ENCODE measurements around the gene GCK. TPM values are rescaled to one million over a fixed set of nuclear protein-coding genes. Genes with fewer than 3 reads are reported as not detected.

The GCK gene
- total RNA-seq, 1 experiment from 2014 or later = not detected

DNA sequence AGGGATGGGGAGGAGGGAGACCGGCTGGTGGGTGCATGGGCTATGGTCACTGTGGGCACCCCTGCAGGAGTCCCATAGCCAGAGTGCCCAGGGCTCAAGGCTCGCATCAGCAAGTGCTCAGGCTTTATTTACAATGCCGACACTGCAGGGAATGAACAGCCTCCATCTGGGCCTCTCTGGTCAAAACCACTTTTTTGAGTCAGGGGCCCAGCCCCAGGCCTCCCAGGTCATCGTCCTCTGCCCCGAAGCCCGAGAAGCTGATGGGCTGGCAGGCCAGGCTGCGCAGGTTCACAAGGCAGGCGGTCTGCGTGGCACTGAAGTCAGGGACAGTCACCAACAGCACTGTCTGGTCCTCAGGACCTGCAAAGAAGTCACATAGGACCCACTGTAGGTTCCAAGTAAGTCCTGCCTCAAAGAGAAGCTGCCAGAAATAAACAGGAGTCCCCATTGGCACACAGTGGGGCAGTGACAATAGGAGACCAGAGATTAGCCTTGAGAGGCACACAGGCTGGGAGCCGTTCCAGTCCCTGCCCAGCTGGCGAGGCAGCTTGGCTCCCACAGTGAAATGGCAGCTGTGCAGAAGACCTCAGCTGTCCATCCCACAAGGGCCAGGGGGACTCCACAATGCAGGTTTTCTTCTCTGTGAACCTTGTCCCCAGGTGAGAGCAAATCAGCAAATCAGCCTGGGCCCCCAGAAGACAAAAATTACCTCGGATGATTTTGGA lies 74.5 kb downstream of the GCK start:
- Histone ChIP-seq H3K79me2 (ENCODE audit: low read length) (peaks cover 5% of the 10 kb centered on the region), H3K4me3 (ENCODE audit: low read length) (no peak overlapping the region), H3K27ac (ENCODE audit: low read length) (no peak overlapping the region), H3K36me3 (ENCODE audit: low read depth, low read length) (peaks cover 10% of the 10 kb centered on the region), H3K9ac (ENCODE audit: low read length) (no peak overlapping the region), H4K20me1 (ENCODE audit: low read length) (no peaks in the 10 kb centered on the region), H2AFZ (ENCODE audit: low read length) (no peak overlapping the region), H3K9me2 (replicated peaks; ENCODE audit: low read length) (no peaks in the 10 kb centered on the region), H3K9me3 (ENCODE audit: low read length) (no peaks in the 10 kb centered on the region), H3K4me1 (ENCODE audit: insufficient read depth, low read length) (no peaks in the 10 kb centered on the region; the same call in 1 of the 2 replicates), H3F3A (ENCODE audit: low read length, unreplicated experiment) (no peaks in the 10 kb centered on the region), H3K27me3 (ENCODE audit: low read length) (no peaks in the 10 kb centered on the region), H3K4me2 (ENCODE audit: low read length) (no peak overlapping the region)
- intact Hi-C loops (cut with micrococcal nuclease) = no loop called here
- ATAC-seq = no peak
- TF ChIP-seq CTCF (conservative IDR thresholded peaks at IDR 0.05; ENCODE audit: low read depth, low read length) = no peak
- POLR2A ChIA-PET (ENCODE audit: unreplicated experiment) = no interaction called here
- no peak for DNase-seq
- no TSS peak for BruUV-seq (replicated peaks)
- CTCF ChIA-PET = no interaction called here

DNA sequence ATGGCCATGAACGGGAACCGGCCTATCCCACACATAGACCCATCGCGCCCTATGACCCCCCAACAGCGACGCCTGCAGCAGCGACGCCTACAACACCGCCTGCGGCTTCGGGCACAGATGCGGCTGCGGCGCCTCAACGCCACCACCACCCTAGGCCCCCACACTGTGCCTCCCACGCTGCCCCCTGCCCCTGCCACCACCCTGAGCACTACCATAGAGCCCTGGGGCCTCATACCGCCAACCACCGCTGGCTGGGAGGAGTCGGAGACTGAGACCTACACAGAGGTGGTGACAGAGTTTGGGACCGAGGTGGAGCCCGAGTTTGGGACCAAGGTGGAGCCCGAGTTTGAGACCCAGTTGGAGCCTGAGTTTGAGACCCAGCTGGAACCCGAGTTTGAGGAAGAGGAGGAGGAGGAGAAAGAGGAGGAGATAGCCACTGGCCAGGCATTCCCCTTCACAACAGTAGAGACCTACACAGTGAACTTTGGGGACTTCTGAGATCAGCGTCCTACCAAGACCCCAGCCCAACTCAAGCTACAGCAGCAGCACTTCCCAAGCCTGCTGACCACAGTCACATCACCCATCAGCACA lies 75.4 kb downstream of the GCK start:
- CTCF ChIA-PET = no interaction called here
- intact Hi-C loops (cut with micrococcal nuclease) = no loop called here
- H3K9me2 ChIP-seq (replicated peaks; ENCODE audit: low read length) = no peaks in the 10 kb centered on the region
- TF ChIP-seq CTCF (conservative IDR thresholded peaks at IDR 0.05; ENCODE audit: low read depth, low read length) (no peak), EZH2phosphoT487 (IDR thresholded peaks at IDR 0.05; ENCODE audit: borderline replicate concordance, low read length) (no peak)
- no peak for DNase-seq
- no peak for ATAC-seq
- H3K9ac ChIP-seq (ENCODE audit: low read length) = no peak overlapping the region
- H3K4me3 ChIP-seq (ENCODE audit: low read length) = no peak overlapping the region
- POLR2A ChIA-PET (ENCODE audit: unreplicated experiment) = no interaction called here
- H3K9me3 ChIP-seq (ENCODE audit: low read length) = no peaks in the 10 kb centered on the region
- no peaks in the 10 kb centered on the region for H3K27me3 ChIP-seq (ENCODE audit: low read length)
- H2AFZ ChIP-seq (ENCODE audit: low read length) = no peak overlapping the region
- no peak overlapping the region for H3K27ac ChIP-seq (ENCODE audit: low read length)
- peaks cover 10% of the 10 kb centered on the region for H3K36me3 ChIP-seq (ENCODE audit: low read depth, low read length)
- BruUV-seq (replicated peaks) = no TSS peak
- H3K79me2 ChIP-seq (ENCODE audit: low read length) = no peaks in the 10 kb centered on the region
- no peaks in the 10 kb centered on the region for H3F3A ChIP-seq (ENCODE audit: low read length, unreplicated experiment)
- no peak overlapping the region for H3K4me2 ChIP-seq (ENCODE audit: low read length)
- no peaks in the 10 kb centered on the region for H4K20me1 ChIP-seq (ENCODE audit: low read length)
- no peaks in the 10 kb centered on the region for H3K4me1 ChIP-seq (ENCODE audit: insufficient read depth, low read length)

GRCh38 chr7:44112997-44113763 lies 76.1 kb downstream of the GCK start:
- no peak for ATAC-seq
- H3K9me2 ChIP-seq (replicated peaks; ENCODE audit: low read length) = no peaks in the 10 kb centered on the region
- no peaks in the 10 kb centered on the region for H4K20me1 ChIP-seq (ENCODE audit: low read length)
- no peaks in the 10 kb centered on the region for H3K79me2 ChIP-seq (ENCODE audit: low read length)
- no peak for DNase-seq
- no peaks in the 10 kb centered on the region for H3K4me1 ChIP-seq (ENCODE audit: insufficient read depth, low read length)
- ChIA-PET CTCF (interaction anchor here (0.6 kb wide), 1 partner anchor 71 kb away, joined by 3 read pairs; no protein-coding TSS in a partner anchor), POLR2A (ENCODE audit: unreplicated experiment) (no interaction called here)
- H3F3A ChIP-seq (ENCODE audit: low read length, unreplicated experiment) = no peaks in the 10 kb centered on the region
- no peaks in the 10 kb centered on the region for H3K27me3 ChIP-seq (ENCODE audit: low read length)
- no peak for TF ChIP-seq EZH2 (IDR thresholded peaks at IDR 0.05; ENCODE audit: low read length, unreplicated experiment)
- TF ChIP-seq CTCF (conservative IDR thresholded peaks at IDR 0.05; ENCODE audit: low read depth, low read length) = no peak
- TF ChIP-seq EZH2phosphoT487 (IDR thresholded peaks at IDR 0.05; ENCODE audit: borderline replicate concordance, low read length) = no peak
- no peak overlapping the region for H3K4me2 ChIP-seq (ENCODE audit: low read length)
- H3K9ac ChIP-seq (ENCODE audit: low read length) = no peak overlapping the region
- intact Hi-C loops (cut with micrococcal nuclease) = no loop called here
- no peak overlapping the region for H2AFZ ChIP-seq (ENCODE audit: low read length)
- no peak overlapping the region for H3K4me3 ChIP-seq (ENCODE audit: low read length)
- H3K36me3 ChIP-seq (ENCODE audit: low read depth, low read length) = peaks cover 10% of the 10 kb centered on the region
- H3K9me3 ChIP-seq (ENCODE audit: low read length) = no peaks in the 10 kb centered on the region
- BruUV-seq (replicated peaks) = no TSS peak
- no peak overlapping the region for H3K27ac ChIP-seq (ENCODE audit: low read length)
